Ascending aorta (tissue), 2 donors: ENCODE data around the gene GDPGP1. TPM values are rescaled to one million over a fixed set of nuclear protein-coding genes. Genes with fewer than 3 reads are reported as not detected.
A peak's percentile ranks its signal among the peaks of the same experiment; 100 is the strongest.

Experiments used
- DNase-seq, 2 donors: peaks; one replicate each; pipeline ENCODE4 v3.0.0-alpha.2; 2019; ENCODE audit warnings: low spot score in 2 of 2
- H3K27ac ChIP-seq, 2 donors: fragments of 200-600 bp; sonication (generic); one replicate each; pipeline ENCODE4 v1.5.1; 2016 to 2017; ENCODE audit warnings: mild to moderate bottlenecking in 1 of 2
- H3K27me3 ChIP-seq: fragments of 200-600 bp; sonication (generic); one replicate; pipeline ENCODE4 v1.5.1; 2017
- H3K36me3 ChIP-seq, 2 donors: fragments of 200-600 bp; sonication (generic); one replicate each; pipeline ENCODE4 v1.5.1; 2016
- H3K4me1 ChIP-seq, 2 donors: fragments of 200-600 bp; sonication (generic); one replicate each; pipeline ENCODE4 v1.5.1; 2016 to 2017; ENCODE audit warnings: mild to moderate bottlenecking in 1 of 2
- H3K4me3 ChIP-seq, 2 donors: fragments of 200-600 bp; sonication (generic); one replicate each; pipeline ENCODE4 v1.5.1; 2016 to 2017; ENCODE audit warnings: mild to moderate bottlenecking in 1 of 2
- H3K9me3 ChIP-seq, 2 donors: fragments of 200-600 bp; sonication (generic); one replicate each; pipeline ENCODE4 v1.5.1; 2016
- CTCF ChIP-seq, 3 experiments: fragments of 200-600 bp in 2 of 3; fragments of 450-650 bp in 1 of 3; sonication (generic) in 2 of 3; IDR thresholded peaks; one replicate each; pipeline ENCODE4 v1.5.1; 2016 to 2019; ENCODE audit warnings: antibody characterized with exemption in 3 of 3, mild to moderate bottlenecking in 1 of 3, moderate library complexity in 1 of 3
- intact Hi-C: fragments of 100-400 bp; cut with DNase I; formaldehyde crosslinking; loops from one replicate; pipeline ENCODE4 v1.15.1; 2023
- total RNA-seq: library from RNA; depleted of rRNA; stranded (reverse); fragments of >200 nt; gene quantifications from one replicate; pipeline ENCODE4 v1.1.0, GENCODE V29; 2016

Gene GDPGP1
- total RNA-seq, 1 donor from 2014 or later, result 2.2 TPM

DNA sequence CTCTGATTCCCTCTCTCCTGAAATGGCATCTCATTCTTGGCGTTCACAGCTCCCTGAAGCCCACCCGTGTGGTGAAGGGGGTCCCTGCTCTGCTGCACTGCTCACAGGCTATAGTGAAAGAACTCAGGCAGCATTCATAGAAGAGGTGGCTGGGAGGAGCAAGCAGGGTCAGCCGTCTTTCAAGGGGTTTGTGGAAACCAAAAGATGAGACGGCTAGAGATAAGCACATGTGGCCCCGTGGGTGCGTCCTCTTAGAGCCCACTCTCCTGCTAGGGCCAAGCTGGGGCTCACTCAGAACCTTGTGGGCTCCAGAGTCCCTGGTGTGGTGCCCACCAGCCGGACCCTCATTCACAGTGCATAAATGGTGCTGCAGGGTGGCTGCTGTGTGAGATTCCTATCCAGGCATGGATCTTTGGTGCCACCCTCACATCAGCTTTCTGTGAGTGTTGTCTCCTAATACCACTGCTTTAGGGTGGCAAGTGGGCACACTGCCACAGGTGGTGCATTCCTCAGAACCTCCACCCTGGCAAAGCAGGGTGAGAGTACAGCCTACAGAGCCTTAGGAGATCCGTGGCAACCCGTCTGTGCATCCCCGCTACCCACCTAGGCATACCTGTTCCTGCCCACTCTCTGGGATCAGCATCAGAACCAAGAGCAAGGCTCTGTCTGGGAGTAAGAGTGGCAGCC, 44.1 kb upstream of the GDPGP1 start:
- no peak overlapping the region for H3K27ac ChIP-seq
- H3K27me3 ChIP-seq, result no peaks in the 10 kb centered on the region
- no peaks in the 10 kb centered on the region for H3K9me3 ChIP-seq
- TF ChIP-seq CTCF (IDR thresholded peaks at IDR 0.05), result no peak
- H3K36me3 ChIP-seq, result no peaks in the 10 kb centered on the region
- peaks cover 2 to 26% of the 10 kb centered on the region in 2 donors for H3K4me1 ChIP-seq
- no peak overlapping the region for H3K4me3 ChIP-seq
- DNase-seq, result no peak
- intact Hi-C loops, result no loop called here

- Histone ChIP-seq H3K36me3 (no peaks in the 10 kb centered on the region), H3K4me1 (peaks cover 2 to 26% of the 10 kb centered on the region in 2 donors), H3K9me3 (no peaks in the 10 kb centered on the region), H3K4me3 (no peak overlapping the region), H3K27me3 (no peaks in the 10 kb centered on the region), H3K27ac (peak overlapping the region in 1 of 2 donors; percentile 60)
- no peak for TF ChIP-seq CTCF (IDR thresholded peaks at IDR 0.05)
- DNase-seq, result no peak
- intact Hi-C loops, result no loop called here
Measured at GRCh38 chr15:90190606-90191343, 43.2 kb upstream of the GDPGP1 start.

DNA sequence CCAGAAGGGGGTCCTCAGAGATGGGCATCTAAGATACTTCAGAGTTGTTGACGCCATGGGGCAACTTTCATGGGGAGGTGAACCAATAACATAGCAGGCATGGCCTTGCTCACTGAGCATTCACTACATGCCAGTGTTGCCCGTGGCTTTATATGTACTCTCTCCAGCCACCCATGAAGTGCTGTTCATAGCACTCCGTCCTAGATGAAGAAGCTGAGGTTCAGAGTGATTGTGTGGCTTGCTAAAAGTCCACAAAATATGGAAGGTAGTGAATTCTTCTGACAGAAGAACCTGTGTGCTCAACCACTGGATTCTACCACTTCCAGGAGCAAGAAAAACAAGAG, 42.7 kb upstream of the GDPGP1 start:
- no peak for TF ChIP-seq CTCF (IDR thresholded peaks at IDR 0.05)
- Histone ChIP-seq H3K27me3 (no peaks in the 10 kb centered on the region), H3K9me3 (no peaks in the 10 kb centered on the region), H3K27ac (peak overlapping the region; percentile 56 to 60), H3K4me3 (no peak overlapping the region), H3K36me3 (no peaks in the 10 kb centered on the region), H3K4me1 (peaks cover 2 to 26% of the 10 kb centered on the region in 2 donors)
- no peak for DNase-seq
- intact Hi-C loops, result no loop called here

DNA sequence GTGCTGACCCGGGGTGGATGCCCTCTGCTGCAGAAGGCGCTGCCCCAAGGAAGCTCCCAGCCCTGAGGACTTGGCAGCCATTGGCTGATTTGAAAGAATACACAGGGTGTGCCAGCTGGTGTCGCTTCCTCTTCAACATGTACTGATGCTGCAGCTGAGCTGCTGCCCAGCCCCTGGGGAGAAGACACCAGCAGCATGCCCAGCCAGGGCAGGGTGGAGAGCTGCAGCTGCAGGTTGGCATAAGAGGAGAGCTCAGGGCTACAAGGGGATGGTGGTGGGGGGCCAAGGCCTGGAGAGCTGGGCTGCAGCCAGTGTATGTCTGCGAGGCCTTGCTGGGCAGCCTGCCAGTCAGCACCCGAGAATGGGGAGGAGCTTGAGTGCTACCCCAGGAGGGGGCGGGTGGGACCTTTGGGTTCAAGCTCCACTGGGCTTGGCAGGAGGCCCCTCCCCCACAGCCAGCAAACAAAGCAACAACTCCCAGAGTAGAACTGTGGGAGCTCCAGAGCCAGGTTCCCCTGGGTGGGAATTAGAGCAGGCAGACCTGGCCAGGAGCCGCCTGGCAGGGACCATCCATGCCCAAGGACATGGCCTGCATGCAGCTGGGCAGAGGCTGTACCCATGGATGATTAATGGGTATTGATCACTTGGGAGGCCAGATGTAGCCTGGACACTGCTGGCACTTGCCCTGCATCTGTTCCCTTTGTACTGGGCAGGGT, 42.1 kb upstream of the GDPGP1 start:
- Histone ChIP-seq H3K4me1 (peaks cover 2 to 25% of the 10 kb centered on the region in 2 donors), H3K36me3 (no peaks in the 10 kb centered on the region), H3K27ac (peak overlapping the region; percentile 56 to 60), H3K4me3 (no peak overlapping the region), H3K9me3 (no peaks in the 10 kb centered on the region), H3K27me3 (no peaks in the 10 kb centered on the region)
- intact Hi-C loops, result no loop called here
- TF ChIP-seq CTCF (IDR thresholded peaks at IDR 0.05), result no peak
- DNase-seq, result no peak

DNA sequence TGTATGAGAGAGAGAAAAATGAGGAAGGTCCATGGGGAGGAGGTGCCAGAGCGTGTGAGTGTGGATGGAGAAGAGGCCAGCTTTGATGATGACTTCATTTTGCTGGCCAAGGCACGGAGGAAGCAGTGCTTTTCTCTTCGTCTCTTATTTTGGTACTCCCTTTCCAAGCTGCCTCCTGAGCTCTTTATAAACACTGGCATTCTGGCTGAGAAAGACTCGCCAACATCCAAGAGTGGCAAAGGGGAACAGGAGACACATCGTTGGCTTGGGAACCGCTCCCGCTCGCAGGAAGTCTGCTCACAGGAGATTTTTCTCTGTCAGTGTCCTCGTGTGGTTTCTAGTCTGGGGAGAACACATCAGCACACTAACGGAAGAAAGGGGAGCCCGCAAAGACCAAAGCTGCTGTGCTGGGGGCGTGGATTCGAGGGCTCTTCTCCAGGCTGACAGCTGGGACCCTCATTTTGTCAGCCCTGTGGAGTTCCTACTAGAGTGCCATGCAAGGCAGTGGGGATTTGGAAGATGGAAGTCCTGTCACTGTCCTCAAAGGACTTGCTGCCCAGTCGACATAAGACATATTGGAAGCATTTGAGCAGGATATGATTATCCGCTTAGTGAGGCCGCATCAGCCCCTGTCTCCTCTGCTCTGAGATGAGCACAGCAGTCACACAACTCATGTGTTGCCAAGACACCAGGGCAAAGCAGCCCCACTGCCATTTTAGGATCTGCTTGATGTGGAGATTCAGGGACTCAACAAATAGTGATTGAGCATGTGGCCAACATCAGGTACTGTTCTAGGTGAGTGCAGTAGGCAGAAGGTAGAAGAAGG, 40.8 kb upstream of the GDPGP1 start:
- no peak overlapping the region for H3K4me3 ChIP-seq
- H3K4me1 ChIP-seq, result peaks cover 2 to 23% of the 10 kb centered on the region in 2 donors
- no peak for DNase-seq
- H3K27ac ChIP-seq, result peak overlapping the region; percentile 36 to 60
- TF ChIP-seq CTCF (IDR thresholded peaks at IDR 0.05), result no peak
- intact Hi-C loops, result no loop called here
- no peaks in the 10 kb centered on the region for H3K9me3 ChIP-seq
- no peaks in the 10 kb centered on the region for H3K27me3 ChIP-seq
- H3K36me3 ChIP-seq, result no peaks in the 10 kb centered on the region
